GM18499 (cell line): ENCODE results near the gene DENND1C.
"Not testable (repeated sequence)": the region's sequence is repeated elsewhere in the genome, so short reads cannot be mapped to it uniquely, and the experiment has no call there.

Experiments used
- ATAC-seq: cut with Tn5 transposase; IDR thresholded peaks from one replicate; pipeline ENCODE4 v1.9.1; 2021; ENCODE audit warnings: moderate number of reproducible peaks; ENCODE audit not compliant: insufficient read depth, unreplicated experiment

Gene DENND1C

DNA sequence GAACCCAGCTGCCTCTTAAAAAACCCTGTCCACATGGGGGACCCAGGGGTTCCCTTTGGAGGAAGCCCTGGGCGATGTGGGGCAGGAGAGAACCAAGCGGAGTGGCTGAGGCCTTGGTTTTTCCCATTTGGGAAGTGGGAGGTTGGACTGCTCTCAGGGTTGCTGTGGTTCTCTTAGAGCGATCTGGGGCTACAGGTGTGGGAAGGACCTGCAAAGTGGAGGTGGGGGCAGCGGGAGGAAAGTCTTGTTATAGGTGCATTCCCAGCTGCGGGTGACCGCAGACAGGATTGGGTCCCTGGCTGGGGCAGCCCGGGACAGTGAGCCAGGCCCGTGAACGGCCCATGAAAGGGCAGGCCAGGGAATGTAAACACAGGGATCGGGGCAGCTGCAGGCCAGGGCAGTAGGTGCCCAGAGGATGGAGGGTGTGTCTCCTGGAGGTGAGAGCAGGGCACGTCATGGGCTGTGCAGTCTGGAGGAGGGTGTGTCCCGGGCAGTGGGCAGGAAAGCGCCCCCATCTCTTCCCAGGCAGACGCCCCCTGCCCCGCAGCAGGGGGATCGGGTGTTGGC lies 22.8 kb downstream of the DENND1C start:
- no peak for ATAC-seq

GRCh38 chr19:6457958-6458694 lies 23.5 kb downstream of the DENND1C start:
- ATAC-seq = no peak

DNA sequence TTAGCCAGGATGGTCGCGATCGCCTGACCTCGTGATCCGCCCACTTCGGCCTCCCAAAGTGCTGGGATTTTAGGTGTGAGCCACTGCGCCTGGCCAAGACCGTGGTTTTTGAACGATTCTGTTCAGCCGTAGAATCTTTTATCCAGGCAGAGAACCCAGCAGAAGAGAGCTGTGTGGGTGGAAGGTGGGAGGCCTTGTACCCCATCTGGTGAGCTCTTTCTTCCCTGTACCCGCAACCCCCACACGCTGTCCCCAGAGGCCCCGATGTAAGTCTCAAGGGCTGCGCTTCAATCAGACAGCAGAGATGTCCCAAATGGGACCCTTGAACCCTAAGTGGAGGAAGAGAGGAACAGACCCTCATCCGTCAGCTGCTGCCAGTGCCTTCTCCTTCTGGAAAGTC lies 25.7 kb downstream of the DENND1C start:
- no peak for ATAC-seq

DNA sequence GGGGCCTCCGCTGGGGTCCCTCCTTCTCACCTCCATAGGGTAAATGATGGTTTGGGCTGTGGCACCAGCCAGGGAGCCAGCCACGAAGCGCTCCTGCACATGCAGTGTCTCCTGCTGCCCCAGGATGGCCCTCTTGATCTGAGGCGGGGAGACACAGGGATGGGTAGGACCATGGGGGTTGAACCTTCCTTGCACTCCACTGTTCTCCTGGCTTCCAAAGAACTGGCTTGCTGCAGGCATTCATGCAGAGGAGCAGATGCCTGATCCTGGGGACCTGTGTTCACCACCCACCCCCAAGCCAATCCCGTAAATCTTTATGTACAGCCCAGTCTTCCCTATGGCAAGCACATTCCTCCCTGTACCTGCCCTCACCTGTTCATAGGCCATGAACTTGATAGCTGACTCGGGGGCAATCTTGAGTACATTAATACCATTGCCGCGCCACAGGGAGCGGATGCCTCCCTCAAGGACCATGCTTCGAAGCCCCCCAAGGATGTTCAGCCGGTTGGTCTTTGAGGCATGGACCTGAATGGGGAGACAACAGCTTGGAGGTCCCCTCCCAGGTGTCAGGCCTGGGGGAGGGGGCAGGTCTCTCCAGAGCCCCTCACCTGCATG lies 27.5 kb downstream of the DENND1C start:
- no peak for ATAC-seq

DNA sequence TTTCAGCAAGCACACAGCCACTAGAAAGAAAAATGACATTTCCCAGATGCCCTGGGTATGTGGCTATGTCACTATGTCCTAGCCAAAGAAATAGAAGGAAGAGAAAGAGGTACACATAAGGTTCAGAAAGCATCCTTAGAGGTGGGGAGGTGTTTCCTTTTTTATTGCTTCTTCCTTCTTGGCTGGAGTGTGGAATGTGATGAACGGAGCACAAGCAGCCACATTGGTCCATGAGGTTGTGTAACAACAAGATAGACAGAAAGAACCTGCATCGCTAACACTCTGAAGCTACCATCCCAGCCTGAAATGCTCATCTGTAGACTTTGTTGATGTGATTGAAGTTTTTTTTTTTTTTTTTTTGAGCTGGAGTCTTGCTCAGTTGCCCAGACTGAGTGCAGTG lies 28.7 kb downstream of the DENND1C start:
- no peak for ATAC-seq

DNA sequence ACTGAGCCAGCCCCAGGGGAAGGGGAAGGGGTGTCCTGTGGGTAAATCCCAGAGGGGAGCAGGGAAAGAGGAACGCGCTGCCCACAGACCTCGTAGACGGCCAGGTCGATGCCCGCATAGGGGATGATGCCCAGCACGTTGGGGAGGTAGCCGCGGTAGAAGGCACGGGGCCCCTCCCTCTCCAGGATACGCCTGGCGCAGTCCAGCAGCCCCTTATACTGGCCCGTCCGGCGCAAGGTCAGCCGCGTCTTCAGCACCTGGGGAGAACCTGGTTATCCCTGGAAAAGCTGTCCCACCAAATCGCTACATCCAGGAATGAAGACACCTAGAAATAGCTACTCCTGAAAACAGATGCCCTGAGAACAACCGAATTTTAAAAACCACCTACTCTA lies 29.4 kb downstream of the DENND1C start:
- no peak for ATAC-seq

DNA sequence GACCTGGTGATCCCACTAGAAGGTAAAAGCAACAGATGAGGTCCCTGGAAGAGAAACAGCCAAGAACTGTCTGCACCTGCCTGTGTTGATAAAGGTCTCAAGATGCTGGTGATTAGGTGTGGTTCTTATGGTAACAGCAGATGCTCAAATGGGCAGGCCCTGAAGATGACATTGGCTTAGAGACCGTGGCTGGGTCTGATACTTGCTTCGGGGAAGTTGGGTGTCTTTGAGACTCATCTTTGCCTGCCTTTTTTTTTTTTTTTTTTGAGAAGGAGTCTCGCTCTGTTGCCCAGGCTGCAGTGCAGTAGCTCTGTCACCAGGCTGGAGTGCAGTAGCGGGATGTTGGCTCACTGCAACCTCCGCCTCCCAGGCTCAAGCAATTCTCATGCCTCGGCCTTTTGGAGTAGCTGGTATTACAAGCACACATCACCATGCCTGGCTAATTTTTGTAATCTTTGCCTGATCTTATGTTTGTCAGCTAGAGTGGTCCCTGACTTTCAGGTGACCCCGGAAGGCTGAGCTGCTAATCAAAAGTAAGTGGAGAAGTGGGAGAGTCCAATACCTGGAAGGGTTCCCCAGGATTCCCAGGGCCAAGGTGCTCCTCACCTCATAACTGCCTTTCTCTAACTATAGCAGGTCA lies 29.9 kb downstream of the DENND1C start:
- ATAC-seq = no peak

- no peak for ATAC-seq
Observed at GRCh38 chr19:6450166-6450565, 31.4 kb downstream of the DENND1C start.

GRCh38 chr19:6448045-6448444 lies 33.5 kb downstream of the DENND1C start:
- ATAC-seq = no peak

DNA sequence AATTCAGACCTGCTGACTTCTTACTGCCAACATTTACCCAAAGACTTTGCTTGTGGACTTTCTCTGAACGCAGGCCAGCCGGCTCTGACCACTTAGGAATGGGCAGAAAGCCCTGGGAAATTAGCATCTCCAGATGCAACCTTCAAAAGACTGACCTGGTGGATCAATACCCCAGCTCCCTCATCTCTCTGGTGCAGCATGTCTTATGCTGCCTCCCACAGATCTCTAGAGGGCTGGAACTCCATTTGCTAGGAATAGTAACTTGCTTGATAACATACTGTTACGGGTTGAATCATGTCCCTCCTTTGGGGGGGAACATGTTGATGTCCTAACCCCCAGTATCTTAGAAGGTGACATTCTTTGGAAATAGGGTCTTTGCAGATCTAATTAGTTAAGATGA lies 35.1 kb downstream of the DENND1C start:
- no peak for ATAC-seq

- no peak for ATAC-seq
Observed at GRCh38 chr19:6443986-6444385, 37.6 kb downstream of the DENND1C start.

DNA sequence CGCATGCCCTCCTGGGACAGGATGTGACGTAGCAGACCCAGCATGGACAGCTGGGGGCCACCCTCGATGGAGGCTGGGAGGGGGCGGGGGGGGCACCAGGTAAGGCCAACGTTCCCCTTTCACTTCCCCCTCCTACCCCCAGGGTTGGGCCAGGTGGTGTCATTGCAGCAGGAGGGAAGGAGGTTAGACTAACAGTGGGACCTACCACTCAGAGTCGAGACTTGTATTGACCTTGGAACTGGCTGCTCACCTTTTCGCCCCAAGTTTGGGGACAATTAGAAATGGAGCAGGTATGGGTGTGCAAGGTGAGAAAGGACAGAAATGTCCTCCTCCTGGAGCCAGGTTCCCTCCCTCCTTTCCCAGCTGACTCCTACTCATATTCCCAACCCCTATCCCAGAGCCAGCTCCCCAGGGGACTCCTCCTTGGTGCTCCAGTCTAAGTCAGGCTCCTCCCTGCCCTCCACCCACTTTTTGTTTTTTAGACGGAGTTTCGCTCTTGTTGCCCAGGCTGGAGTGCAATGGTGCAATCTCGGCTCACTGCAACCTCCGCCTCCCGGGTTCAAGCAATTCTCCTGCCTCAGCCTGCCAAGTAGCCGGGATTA lies 39.4 kb downstream of the DENND1C start:
- ATAC-seq = no peak

DNA sequence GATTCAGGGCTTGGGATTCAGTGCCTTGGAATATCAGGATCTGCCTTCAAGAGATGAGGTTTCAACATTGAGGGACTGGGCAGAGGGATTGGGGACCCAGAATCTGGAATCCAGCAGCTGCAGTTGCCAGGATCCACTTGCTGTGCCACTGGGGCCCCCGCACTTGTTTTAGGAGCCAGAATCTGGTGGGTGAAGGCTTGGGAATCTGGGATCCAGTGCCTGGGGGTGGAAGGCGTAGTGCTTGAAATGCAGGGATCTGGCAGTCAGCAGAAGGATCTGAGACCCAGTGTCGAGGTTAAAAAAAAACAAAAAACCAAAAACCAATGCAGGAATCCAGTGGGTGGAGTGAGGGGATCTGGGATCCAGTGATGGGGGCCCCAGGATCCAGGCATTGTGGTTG lies 40.7 kb downstream of the DENND1C start:
- no peak for ATAC-seq

DNA sequence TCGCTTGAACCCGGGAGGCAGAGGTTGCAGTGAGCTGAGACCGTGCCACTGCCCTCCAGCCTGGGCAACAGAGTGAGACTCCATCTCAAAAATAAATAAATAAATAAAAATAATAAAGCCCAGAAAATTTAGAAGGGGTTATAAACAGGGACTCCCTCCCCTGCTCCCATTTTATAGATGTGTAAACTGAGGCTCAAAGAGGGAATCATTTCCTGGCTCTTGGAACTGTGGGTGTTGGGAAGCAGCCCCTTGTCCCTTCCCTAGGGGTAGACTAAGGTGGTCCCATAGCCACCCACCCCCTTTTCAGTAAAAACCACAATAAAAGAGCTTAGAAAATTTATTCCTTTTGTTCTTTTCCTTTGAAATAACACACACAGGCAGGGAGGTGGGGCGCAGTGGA lies 41.8 kb downstream of the DENND1C start:
- ATAC-seq = no peak

- no peak for ATAC-seq
Observed at GRCh38 chr19:6433663-6434062, 47.9 kb downstream of the DENND1C start, which contains the start of gene SLC25A41. Gene SLC25A41 (minus strand): TSS chr19:6433763. CDS start chr19:6433693, 70 bp downstream.

DNA sequence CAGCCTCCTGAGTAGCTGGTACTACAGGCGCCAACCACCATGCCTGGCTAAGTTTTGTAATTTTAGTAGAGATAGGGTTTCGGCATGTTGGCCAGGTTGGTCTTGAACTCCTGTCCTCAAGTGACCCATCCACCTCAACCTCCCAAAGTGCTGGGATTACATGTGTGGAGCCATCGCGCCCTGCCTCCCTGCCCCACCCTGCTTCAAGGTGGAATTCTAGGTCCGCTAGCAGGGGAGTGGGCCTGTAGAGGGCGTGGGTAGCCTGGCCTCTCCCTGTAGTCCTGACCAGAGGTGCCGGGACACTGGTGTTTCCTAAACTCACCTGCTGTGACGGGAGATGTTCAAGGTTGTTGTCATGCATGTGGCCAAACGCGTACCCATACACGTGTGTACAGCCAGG lies 48.4 kb downstream of the DENND1C start:
- no peak for ATAC-seq

GRCh38 chr19:6431891-6432290 lies 49.7 kb downstream of the DENND1C start:
- no peak for ATAC-seq

DNA sequence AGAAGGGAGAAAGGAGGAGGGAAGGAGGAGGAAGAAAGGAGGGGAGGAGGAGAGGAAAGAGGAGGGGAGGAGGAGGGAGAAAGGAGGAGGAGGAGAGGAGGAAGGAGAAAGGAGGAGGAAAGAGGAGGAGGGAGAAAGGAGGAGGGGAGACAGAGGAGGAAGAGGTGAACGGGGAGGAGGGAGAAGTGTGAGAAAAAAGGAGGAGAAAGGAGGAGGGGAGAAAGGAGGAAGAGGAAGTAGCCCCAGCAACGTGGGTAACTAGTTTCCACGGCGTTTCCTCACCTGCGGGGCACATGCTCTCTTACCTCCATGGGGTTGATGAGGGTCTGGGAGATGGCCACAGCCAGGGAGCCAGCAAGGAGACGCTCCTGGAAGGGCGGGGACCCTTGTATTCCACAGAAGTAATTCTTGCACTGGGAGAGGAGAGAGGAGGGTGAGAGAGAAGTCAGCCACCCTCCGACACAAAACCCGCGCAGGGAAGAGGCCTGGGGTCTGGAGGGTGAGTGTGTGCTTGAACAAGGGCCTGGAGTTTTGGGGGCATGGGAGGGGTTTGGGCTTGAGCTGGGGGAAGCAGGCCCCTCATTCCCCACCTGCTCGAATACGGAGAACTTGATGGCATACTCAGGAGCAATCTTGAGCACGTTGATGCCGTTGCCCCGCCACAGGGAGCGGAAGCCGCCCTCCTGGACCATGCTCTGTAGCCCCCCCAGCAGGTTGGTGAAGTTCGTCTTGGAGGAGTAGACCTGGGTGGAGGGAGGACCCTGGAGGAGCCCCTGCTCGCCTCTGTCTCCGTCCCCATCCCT lies 52.0 kb downstream of the DENND1C start:
- ATAC-seq = no peak

- not testable (repeated sequence) for ATAC-seq
Observed at GRCh38 chr19:6428692-6429418, 52.7 kb downstream of the DENND1C start.
